Activated T-cell treated with anti-CD3 and anti-CD28 coated beads, Interleukin-2, amount 50 U/mL, for 72 hours (primary cell): ENCODE results near the gene CYTH4. TPM values are rescaled to one million over a fixed set of nuclear protein-coding genes. Genes with fewer than 3 reads are reported as not detected.
A peak's percentile ranks its signal among the peaks of the same experiment; 100 is the strongest.

ENCODE experiments used
- ATAC-seq, 2 donors: fragments of 150-1000 bp; cut with Tn5 transposase; replicated peaks in 1 of 2; 2 replicates each; pipeline ENCODE4 v1.10.0; 2021; ENCODE audit warnings: moderate library complexity in 2 of 2, mild to moderate bottlenecking in 1 of 2
- DNase-seq, 2 donors: peaks; one replicate each; pipeline ENCODE4 v3.0.0; 2021 to 2022; ENCODE audit warnings: mixed read lengths in 1 of 2
- H3K27ac Mint-ChIP-seq: one replicate; pipeline ENCODE4 v1.8.0; 2022; ENCODE audit warnings: mild to moderate bottlenecking, moderate library complexity, mixed read lengths
- H3K27me3 Mint-ChIP-seq: one replicate; pipeline ENCODE4 v1.8.0; 2022; ENCODE audit warnings: low read depth, mixed read lengths
- H3K36me3 Mint-ChIP-seq, 2 donors: one replicate each; pipeline ENCODE4 v1.8.0; 2022; ENCODE audit warnings: mixed read lengths in 2 of 2, mild to moderate bottlenecking in 1 of 2; ENCODE audit not compliant: insufficient read depth in 2 of 2
- H3K4me1 Mint-ChIP-seq: one replicate; pipeline ENCODE4 v1.8.0; 2022; ENCODE audit warnings: low read depth, mixed read lengths
- H3K4me3 Mint-ChIP-seq, 2 donors: one replicate each; pipeline ENCODE4 v1.8.0; 2022; ENCODE audit warnings: mild to moderate bottlenecking in 2 of 2, mixed read lengths in 2 of 2, moderate library complexity in 2 of 2
- H3K9me3 Mint-ChIP-seq, 2 donors: one replicate each; pipeline ENCODE4 v1.8.0; 2022; ENCODE audit warnings: mixed read lengths in 2 of 2
- total RNA-seq, 2 donors: library from RNA; stranded (reverse); gene quantifications; one replicate each; pipeline ENCODE4 v1.2.3, GENCODE V29; 2022

The CYTH4 gene
- total RNA-seq, 2 donors from 2014 or later = 71.9 to 87.5 TPM

GRCh38 chr22:37293172-37293571, 10.9 kb downstream of the CYTH4 start:
- Mint-ChIP-seq H3K36me3 (peaks cover 11 to 19% of the 10 kb centered on the region in 2 donors), H3K4me3 (no peak overlapping the region), H3K9me3 (no peaks in the 10 kb centered on the region), H3K27ac (no peak overlapping the region), H3K27me3 (no peaks in the 10 kb centered on the region), H3K4me1 (peaks cover 68% of the 10 kb centered on the region)
- ATAC-seq = no peak
- no peak for DNase-seq

- H3K4me3 Mint-ChIP-seq = no peak overlapping the region
- H3K4me1 Mint-ChIP-seq = peaks cover 64% of the 10 kb centered on the region
- H3K9me3 Mint-ChIP-seq = no peaks in the 10 kb centered on the region
- no peak for DNase-seq
- H3K36me3 Mint-ChIP-seq = peaks cover 9 to 20% of the 10 kb centered on the region in 2 donors
- no peaks in the 10 kb centered on the region for H3K27me3 Mint-ChIP-seq
- no peak for ATAC-seq
- H3K27ac Mint-ChIP-seq = no peak overlapping the region
Measured at GRCh38 chr22:37294747-37295146, 12.4 kb downstream of the CYTH4 start.

GRCh38 chr22:37295213-37295886, 13.0 kb downstream of the CYTH4 start:
- H3K4me1 Mint-ChIP-seq = peaks cover 64% of the 10 kb centered on the region
- H3K27ac Mint-ChIP-seq = no peak overlapping the region
- H3K36me3 Mint-ChIP-seq = peaks cover 9 to 21% of the 10 kb centered on the region in 2 donors
- no peaks in the 10 kb centered on the region for H3K9me3 Mint-ChIP-seq
- ATAC-seq = peak; percentile 42 to 67
- H3K27me3 Mint-ChIP-seq = no peaks in the 10 kb centered on the region
- no peak for DNase-seq
- peak overlapping the region in 1 of 2 donors; percentile 45 for H3K4me3 Mint-ChIP-seq

- H3K4me1 Mint-ChIP-seq = peaks cover 64% of the 10 kb centered on the region
- H3K27me3 Mint-ChIP-seq = no peaks in the 10 kb centered on the region
- ATAC-seq = no peak
- no peak overlapping the region for H3K4me3 Mint-ChIP-seq
- H3K9me3 Mint-ChIP-seq = no peaks in the 10 kb centered on the region
- peaks cover 9 to 21% of the 10 kb centered on the region in 2 donors for H3K36me3 Mint-ChIP-seq
- no peak for DNase-seq
- no peak overlapping the region for H3K27ac Mint-ChIP-seq
Measured at GRCh38 chr22:37295946-37296345, 13.6 kb downstream of the CYTH4 start.

- Mint-ChIP-seq H3K4me1 (peaks cover 76% of the 10 kb centered on the region), H3K9me3 (no peaks in the 10 kb centered on the region), H3K4me3 (no peak overlapping the region), H3K36me3 (peaks cover 9 to 20% of the 10 kb centered on the region in 2 donors), H3K27ac (no peak overlapping the region), H3K27me3 (no peaks in the 10 kb centered on the region)
- no peak for ATAC-seq
- DNase-seq = no peak
Measured at GRCh38 chr22:37298748-37299495, 16.6 kb downstream of the CYTH4 start.

GRCh38 chr22:37299969-37300509, 17.7 kb downstream of the CYTH4 start:
- DNase-seq (no peak), ATAC-seq (no peak)
- peaks cover 79% of the 10 kb centered on the region for H3K4me1 Mint-ChIP-seq
- H3K36me3 Mint-ChIP-seq = peaks cover 10 to 22% of the 10 kb centered on the region in 2 donors
- peak overlapping the region; percentile 8 for H3K27ac Mint-ChIP-seq
- H3K4me3 Mint-ChIP-seq = peak overlapping the region; percentile 69 to 70
- H3K27me3 Mint-ChIP-seq = no peaks in the 10 kb centered on the region
- no peaks in the 10 kb centered on the region for H3K9me3 Mint-ChIP-seq

- peaks cover 79% of the 10 kb centered on the region for H3K4me1 Mint-ChIP-seq
- no peaks in the 10 kb centered on the region for H3K27me3 Mint-ChIP-seq
- ATAC-seq (peak in 1 of 2 donors; percentile 19), DNase-seq (peak; percentile 44 to 45)
- H3K27ac Mint-ChIP-seq = peak overlapping the region; percentile 8
- peak overlapping the region; percentile 69 to 70 for H3K4me3 Mint-ChIP-seq
- H3K9me3 Mint-ChIP-seq = no peaks in the 10 kb centered on the region
- peaks cover 11 to 24% of the 10 kb centered on the region in 2 donors for H3K36me3 Mint-ChIP-seq
Measured at GRCh38 chr22:37300551-37301017, 18.3 kb downstream of the CYTH4 start.

GRCh38 chr22:37301144-37301830, 19.0 kb downstream of the CYTH4 start:
- H3K27me3 Mint-ChIP-seq = no peaks in the 10 kb centered on the region
- ATAC-seq (no peak), DNase-seq (no peak)
- H3K4me3 Mint-ChIP-seq = peak overlapping the region; percentile 69 to 70
- H3K4me1 Mint-ChIP-seq = peaks cover 83% of the 10 kb centered on the region
- H3K9me3 Mint-ChIP-seq = no peaks in the 10 kb centered on the region
- H3K27ac Mint-ChIP-seq = peak overlapping the region; percentile 8
- H3K36me3 Mint-ChIP-seq = peaks cover 12 to 27% of the 10 kb centered on the region in 2 donors

- ATAC-seq = no peak
- no peaks in the 10 kb centered on the region for H3K9me3 Mint-ChIP-seq
- H3K4me1 Mint-ChIP-seq = peaks cover 93% of the 10 kb centered on the region
- no peaks in the 10 kb centered on the region for H3K27me3 Mint-ChIP-seq
- no peak for DNase-seq
- peak overlapping the region; percentile 81 to 83 for H3K4me3 Mint-ChIP-seq
- H3K27ac Mint-ChIP-seq = peak overlapping the region; percentile 31
- H3K36me3 Mint-ChIP-seq = peaks cover 16 to 28% of the 10 kb centered on the region in 2 donors
Measured at GRCh38 chr22:37302674-37303555, 20.6 kb downstream of the CYTH4 start.

- Mint-ChIP-seq H3K9me3 (no peaks in the 10 kb centered on the region), H3K36me3 (peaks cover 20 to 23% of the 10 kb centered on the region in 2 donors), H3K4me1 (peaks cover 94% of the 10 kb centered on the region), H3K27ac (peak overlapping the region; percentile 94), H3K27me3 (no peaks in the 10 kb centered on the region), H3K4me3 (peak overlapping the region; percentile 81 to 83)
- DNase-seq (peak; percentile 84 to 91), ATAC-seq (peak; percentile 78 to 79)
Measured at GRCh38 chr22:37303821-37304274, 21.5 kb downstream of the CYTH4 start.

- DNase-seq (no peak), ATAC-seq (no peak)
- peaks cover 99% of the 10 kb centered on the region for H3K4me1 Mint-ChIP-seq
- H3K27ac Mint-ChIP-seq = peak overlapping the region; percentile 56
- peaks cover 20 to 23% of the 10 kb centered on the region in 2 donors for H3K36me3 Mint-ChIP-seq
- H3K27me3 Mint-ChIP-seq = no peaks in the 10 kb centered on the region
- H3K4me3 Mint-ChIP-seq = peak overlapping the region; percentile 3 to 29
- H3K9me3 Mint-ChIP-seq = no peaks in the 10 kb centered on the region
Measured at GRCh38 chr22:37304595-37305343, 22.5 kb downstream of the CYTH4 start.
